Astrocyte (in vitro differentiated cells and primary cell): ENCODE data around the gene PPP6R1. TPM values are rescaled to one million over a fixed set of nuclear protein-coding genes. Genes with fewer than 3 reads are reported as not detected.

Experiments
- DNase-seq: peaks from one replicate; pipeline ENCODE4 v3.0.0-alpha.2; 2010; ENCODE audit warnings: low read depth
- FAIRE-seq: peaks from 2 replicates; lab custom pipeline; 2011; peaks lifted over from hg19 to GRCh38; lab: Jason Lieb, UNC
- H2AFZ ChIP-seq: 2 replicates; pipeline ENCODE4 v1.6.0; 2012; ENCODE audit warnings: low read depth, low read length, inconsistent platforms
- H3K27ac ChIP-seq: 2 replicates; pipeline ENCODE4 v1.5.1; 2011; ENCODE audit warnings: low read depth, low read length, inconsistent platforms
- H3K27me3 ChIP-seq: 2 replicates; pipeline ENCODE4 v1.6.0; 2011; ENCODE audit warnings: low read length, inconsistent platforms; ENCODE audit not compliant: insufficient read depth
- H3K36me3 ChIP-seq: 2 replicates; pipeline ENCODE4 v1.5.1; 2011; ENCODE audit warnings: low read length, inconsistent platforms; ENCODE audit not compliant: insufficient read depth
- H3K4me1 ChIP-seq: 2 replicates; pipeline ENCODE4 v1.5.1; 2011; ENCODE audit warnings: low read length, inconsistent platforms; ENCODE audit not compliant: insufficient read depth
- H3K4me2 ChIP-seq: 2 replicates; pipeline ENCODE4 v1.6.0; 2012; ENCODE audit warnings: low read length, inconsistent platforms
- H3K4me3 ChIP-seq: 2 replicates; pipeline ENCODE4 v1.5.1; 2011; ENCODE audit warnings: low read depth, mild to moderate bottlenecking, low read length, inconsistent platforms; ENCODE audit not compliant: insufficient read depth
- H3K79me2 ChIP-seq: 2 replicates; pipeline ENCODE4 v1.6.0; 2012; ENCODE audit warnings: mild to moderate bottlenecking, low read length, inconsistent platforms; ENCODE audit not compliant: insufficient read depth
- H3K9ac ChIP-seq: 2 replicates; pipeline ENCODE4 v1.6.0; 2012; ENCODE audit warnings: mild to moderate bottlenecking, low read length, inconsistent platforms
- H3K9me3 ChIP-seq: 2 replicates; pipeline ENCODE4 v1.5.1; 2012; ENCODE audit warnings: low read depth, mild to moderate bottlenecking, low read length, inconsistent platforms; ENCODE audit not compliant: insufficient read depth
- H4K20me1 ChIP-seq: 2 replicates; pipeline ENCODE4 v1.6.0; 2012; ENCODE audit warnings: low read length, inconsistent platforms; ENCODE audit not compliant: insufficient read depth
- H3K27ac Mint-ChIP-seq: one replicate; pipeline ENCODE4 v1.8.0; 2021; ENCODE audit warnings: mild to moderate bottlenecking, mixed read lengths; ENCODE audit not compliant: unreplicated experiment
- H3K27me3 Mint-ChIP-seq: one replicate; pipeline ENCODE4 v1.8.0; 2021; ENCODE audit warnings: low read depth, mixed read lengths; ENCODE audit not compliant: unreplicated experiment
- H3K36me3 Mint-ChIP-seq: one replicate; pipeline ENCODE4 v1.8.0; 2021; ENCODE audit warnings: low read depth, mixed read lengths; ENCODE audit not compliant: unreplicated experiment
- H3K4me1 Mint-ChIP-seq: one replicate; pipeline ENCODE4 v1.8.0; 2021; ENCODE audit warnings: low read depth, mixed read lengths; ENCODE audit not compliant: unreplicated experiment
- H3K4me3 Mint-ChIP-seq: one replicate; pipeline ENCODE4 v1.8.0; 2021; ENCODE audit warnings: mild to moderate bottlenecking, moderate library complexity, mixed read lengths; ENCODE audit not compliant: unreplicated experiment
- H3K9me3 Mint-ChIP-seq: one replicate; pipeline ENCODE4 v1.8.0; 2021; ENCODE audit warnings: mild to moderate bottlenecking, mixed read lengths; ENCODE audit not compliant: unreplicated experiment
- EZH2 ChIP-seq: IDR thresholded peaks from 2 replicates; pipeline ENCODE4 v1.6.1; 2012; ENCODE audit warnings: mild to moderate bottlenecking, low read length, inconsistent platforms; ENCODE audit not compliant: insufficient read depth
- total RNA-seq: library from RNA; stranded (reverse); gene quantifications from 2 replicates; pipeline ENCODE4 v1.2.1, GENCODE V29; 2021
- TF ChIP-seq, protein P1 (sequence below): IDR thresholded peaks from 2 replicates; pipeline ENCODE4 v1.5.1; 2011; ENCODE audit warnings: low read depth, mild to moderate bottlenecking, inconsistent platforms, low read length, moderate library complexity; ENCODE audit not compliant: insufficient read depth

Gene PPP6R1
- total RNA-seq, 1 donor from 2014 or later, result 75.2 TPM

DNA sequence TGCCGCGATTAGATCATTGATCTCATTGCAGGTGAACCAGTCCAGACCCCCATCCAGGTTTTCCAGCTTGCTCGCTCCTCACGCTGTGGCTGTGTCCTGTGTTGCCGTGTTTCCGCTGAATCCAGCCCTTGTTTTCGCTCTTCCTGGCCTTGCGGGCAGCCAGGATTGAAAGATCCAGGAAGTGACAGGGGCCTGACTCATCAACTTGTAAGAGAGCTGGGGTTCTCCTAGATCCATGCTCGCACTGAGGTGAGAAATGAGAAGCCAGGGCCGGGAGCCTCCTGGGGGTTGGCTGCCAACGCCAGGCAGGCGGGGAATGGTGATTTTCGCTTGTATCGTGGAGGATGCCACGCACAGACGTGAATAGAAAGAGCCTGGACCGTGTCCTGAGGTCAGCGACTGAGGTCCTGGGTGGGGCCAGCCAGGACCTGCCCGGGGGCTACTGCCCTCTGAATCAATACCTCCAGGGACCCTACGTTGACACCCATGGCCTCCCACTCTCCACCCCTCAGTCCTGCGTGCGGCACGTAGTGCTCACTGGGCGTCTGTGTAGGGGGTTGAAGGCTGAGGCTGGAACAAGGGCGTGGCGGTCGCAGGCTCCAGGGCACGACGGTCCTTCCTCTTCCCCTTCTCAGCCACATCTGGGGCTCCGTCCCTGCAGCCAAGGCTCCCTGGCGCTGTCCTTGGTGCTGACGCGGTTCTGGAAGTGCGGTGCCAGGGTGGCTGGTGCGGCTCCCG, 42.2 kb downstream of the PPP6R1 start:
- Histone ChIP-seq H3K4me2 (peak overlapping the region; percentile 87), H3K9me3 (peaks cover 5% of the 10 kb centered on the region), H2AFZ (peak overlapping the region; percentile 13), H4K20me1 (peaks cover 6% of the 10 kb centered on the region), H3K27ac (peak overlapping the region; percentile 59), H3K9ac (peak overlapping the region; percentile 38), H3K27me3 (no peaks in the 10 kb centered on the region), H3K4me3 (peak overlapping the region; percentile 47), H3K4me1 (peaks cover 7% of the 10 kb centered on the region), H3K36me3 (no peaks in the 10 kb centered on the region), H3K79me2 (no peaks in the 10 kb centered on the region)
- DNase-seq (peak; percentile 100), FAIRE-seq (peak; percentile 50)
- Mint-ChIP-seq H3K27ac (peak overlapping the region; percentile 98), H3K9me3 (peaks cover 11% of the 10 kb centered on the region), H3K4me3 (peak overlapping the region; percentile 86), H3K4me1 (peaks cover 8% of the 10 kb centered on the region), H3K27me3 (peaks cover 2% of the 10 kb centered on the region), H3K36me3 (peaks cover 5% of the 10 kb centered on the region)
- TF ChIP-seq, protein P1, sequence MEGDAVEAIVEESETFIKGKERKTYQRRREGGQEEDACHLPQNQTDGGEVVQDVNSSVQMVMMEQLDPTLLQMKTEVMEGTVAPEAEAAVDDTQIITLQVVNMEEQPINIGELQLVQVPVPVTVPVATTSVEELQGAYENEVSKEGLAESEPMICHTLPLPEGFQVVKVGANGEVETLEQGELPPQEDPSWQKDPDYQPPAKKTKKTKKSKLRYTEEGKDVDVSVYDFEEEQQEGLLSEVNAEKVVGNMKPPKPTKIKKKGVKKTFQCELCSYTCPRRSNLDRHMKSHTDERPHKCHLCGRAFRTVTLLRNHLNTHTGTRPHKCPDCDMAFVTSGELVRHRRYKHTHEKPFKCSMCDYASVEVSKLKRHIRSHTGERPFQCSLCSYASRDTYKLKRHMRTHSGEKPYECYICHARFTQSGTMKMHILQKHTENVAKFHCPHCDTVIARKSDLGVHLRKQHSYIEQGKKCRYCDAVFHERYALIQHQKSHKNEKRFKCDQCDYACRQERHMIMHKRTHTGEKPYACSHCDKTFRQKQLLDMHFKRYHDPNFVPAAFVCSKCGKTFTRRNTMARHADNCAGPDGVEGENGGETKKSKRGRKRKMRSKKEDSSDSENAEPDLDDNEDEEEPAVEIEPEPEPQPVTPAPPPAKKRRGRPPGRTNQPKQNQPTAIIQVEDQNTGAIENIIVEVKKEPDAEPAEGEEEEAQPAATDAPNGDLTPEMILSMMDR, result no peak
- no peak for TF ChIP-seq EZH2

GRCh38 chr19:55213547-55213946, 45.3 kb downstream of the PPP6R1 start:
- TF ChIP-seq EZH2, result no peak
- TF ChIP-seq, protein P1, result no peak
- Mint-ChIP-seq H3K4me1 (peaks cover 16% of the 10 kb centered on the region), H3K4me3 (no peak overlapping the region), H3K27ac (no peak overlapping the region), H3K9me3 (peaks cover 11% of the 10 kb centered on the region), H3K36me3 (peaks cover 3% of the 10 kb centered on the region), H3K27me3 (peaks cover 4% of the 10 kb centered on the region)
- Histone ChIP-seq H3K4me3 (no peak overlapping the region), H3K79me2 (no peaks in the 10 kb centered on the region), H3K9ac (no peak overlapping the region), H4K20me1 (peaks cover 7% of the 10 kb centered on the region), H3K4me2 (no peak overlapping the region), H3K27ac (no peak overlapping the region), H3K27me3 (no peaks in the 10 kb centered on the region), H3K9me3 (peaks cover 5% of the 10 kb centered on the region), H3K4me1 (peaks cover 25% of the 10 kb centered on the region), H2AFZ (no peak overlapping the region), H3K36me3 (no peaks in the 10 kb centered on the region)
- DNase-seq (no peak), FAIRE-seq (no peak)

- Mint-ChIP-seq H3K4me1 (peaks cover 16% of the 10 kb centered on the region), H3K9me3 (peaks cover 11% of the 10 kb centered on the region), H3K36me3 (peaks cover 3% of the 10 kb centered on the region), H3K27ac (peak overlapping the region; percentile 20), H3K4me3 (no peak overlapping the region), H3K27me3 (peaks cover 4% of the 10 kb centered on the region)
- Histone ChIP-seq H3K4me1 (peaks cover 25% of the 10 kb centered on the region), H3K4me3 (no peak overlapping the region), H3K79me2 (no peaks in the 10 kb centered on the region), H3K27me3 (no peaks in the 10 kb centered on the region), H3K4me2 (no peak overlapping the region), H3K9ac (no peak overlapping the region), H3K9me3 (peaks cover 5% of the 10 kb centered on the region), H2AFZ (no peak overlapping the region), H3K27ac (no peak overlapping the region), H3K36me3 (no peaks in the 10 kb centered on the region), H4K20me1 (peaks cover 3% of the 10 kb centered on the region)
- no peak for TF ChIP-seq EZH2
- TF ChIP-seq, protein P1, result peak; percentile 5
- FAIRE-seq, result no peak
- no peak for DNase-seq
Measured at GRCh38 chr19:55212447-55212846, 46.4 kb downstream of the PPP6R1 start.
